Subcutaneous adipose tissue (tissue), 4 donors: ENCODE data around the gene SRBD1. TPM values are rescaled to one million over a fixed set of nuclear protein-coding genes. Genes with fewer than 3 reads are reported as not detected.

Experiments used
- CTCF ChIP-seq: fragments of 450-650 bp; IDR thresholded peaks from one replicate; pipeline ENCODE4 v1.5.1; 2016; ENCODE audit warnings: low read depth, mild to moderate bottlenecking, control low read depth, antibody characterized with exemption, moderate library complexity
- total RNA-seq, 4 donors: library from RNA; depleted of rRNA; stranded (reverse); fragments of >200 nt; gene quantifications; one replicate each; pipeline ENCODE4 v1.1.0, GENCODE V29; 2016

The SRBD1 gene
- total RNA-seq, 4 donors from 2014 or later, result 20.3 to 28.0 (median 23.5) TPM

GRCh38 chr2:45415534-45416123 lies 195.4 kb downstream of the SRBD1 start:
- TF ChIP-seq CTCF, result no peak

GRCh38 chr2:45412754-45413379 lies 198.2 kb downstream of the SRBD1 start:
- no peak for TF ChIP-seq CTCF

- no peak for TF ChIP-seq CTCF
Observed at GRCh38 chr2:45409677-45410076, 201.4 kb downstream of the SRBD1 start.

- no peak for TF ChIP-seq CTCF
Observed at GRCh38 chr2:45406621-45407020, 204.4 kb downstream of the SRBD1 start.

- TF ChIP-seq CTCF, result no peak
Observed at GRCh38 chr2:45404807-45405297, 206.2 kb downstream of the SRBD1 start.

GRCh38 chr2:45403036-45403435 lies 208.0 kb downstream of the SRBD1 start:
- no peak for TF ChIP-seq CTCF

GRCh38 chr2:45401431-45401922 lies 209.6 kb downstream of the SRBD1 start:
- TF ChIP-seq CTCF, result no peak
